G401.6 (cell line): ENCODE results near the gene MMP10.

ENCODE experiments used
- FAIRE-seq: peaks from 2 replicates; lab custom pipeline; 2012; peaks lifted over from hg19 to GRCh38; lab: Jason Lieb, UNC

The MMP10 gene

GRCh38 chr11:102724904-102725500 lies 55.4 kb downstream of the MMP10 start, which contains the start of gene MMP8:
Gene MMP8, minus strand, starts transcription at chr11:102724954. Its CDS starts 99 bp downstream, at chr11:102724855.
- no peak for FAIRE-seq

- FAIRE-seq, result no peak
These were observed 57.6 kb downstream of the MMP10 start for GRCh38 chr11:102722821-102723220.
